H9 (cell line): Measurements from ENCODE around the gene TBC1D1. TPM values are rescaled to one million over a fixed set of nuclear protein-coding genes. Genes with fewer than 3 reads are reported as not detected.

Source experiments
- DNase-seq: peaks from one replicate; pipeline ENCODE4 v3.0.0-alpha.2; 2017
- H2AFZ ChIP-seq: one replicate; pipeline ENCODE4 v1.6.1; 2013; ENCODE audit warnings: mild to moderate bottlenecking, low read length, control low read depth, moderate library complexity
- H2AK5ac ChIP-seq: 2 replicates; pipeline ENCODE4 v1.6.1; 2013; ENCODE audit warnings: low read length, control low read depth, mixed read lengths; ENCODE audit not compliant: insufficient read length
- H2BK120ac ChIP-seq: one replicate; pipeline ENCODE4 v1.6.1; 2013; ENCODE audit warnings: low read depth, mild to moderate bottlenecking, low read length, control low read depth, inconsistent platforms; ENCODE audit not compliant: poor library complexity, severe bottlenecking
- H2BK12ac ChIP-seq: 2 replicates; pipeline ENCODE4 v1.6.1; 2013; ENCODE audit warnings: low read length, control low read depth, mixed read lengths, low read depth; ENCODE audit not compliant: insufficient read length
- H2BK15ac ChIP-seq: 2 replicates; pipeline ENCODE4 v1.6.1; 2013; ENCODE audit warnings: low read depth, low read length, control low read depth
- H2BK20ac ChIP-seq: one replicate; pipeline ENCODE4 v1.6.1; 2013; ENCODE audit warnings: low read depth, mild to moderate bottlenecking, low read length, control low read depth, inconsistent platforms; ENCODE audit not compliant: poor library complexity, severe bottlenecking
- H2BK5ac ChIP-seq: 2 replicates; pipeline ENCODE4 v1.6.1; 2013; ENCODE audit warnings: low read length, control low read depth, mixed read lengths; ENCODE audit not compliant: insufficient read length
- H3K14ac ChIP-seq: 2 replicates; pipeline ENCODE4 v1.6.1; 2013; ENCODE audit warnings: low read length, control low read depth; ENCODE audit not compliant: insufficient read depth
- H3K18ac ChIP-seq: 2 replicates; pipeline ENCODE4 v1.6.1; 2013; ENCODE audit warnings: low read depth, mild to moderate bottlenecking, mixed read lengths, low read length, control low read depth; ENCODE audit not compliant: insufficient read length
- H3K23ac ChIP-seq: 2 replicates; pipeline ENCODE4 v1.6.1; 2013; ENCODE audit warnings: low read length, control low read depth, mixed read lengths, low read depth; ENCODE audit not compliant: insufficient read length
- H3K23me2 ChIP-seq: 2 replicates; pipeline ENCODE4 v1.6.1; 2013; ENCODE audit warnings: low read depth, mild to moderate bottlenecking, mixed read lengths, low read length, control low read depth; ENCODE audit not compliant: insufficient read length, poor library complexity, severe bottlenecking
- H3K27ac ChIP-seq: 2 replicates; pipeline ENCODE4 v1.5.1; 2013; ENCODE audit warnings: low read length, control low read depth, mixed read lengths, low read depth; ENCODE audit not compliant: insufficient read length
- H3K27me3 ChIP-seq: 2 replicates; pipeline ENCODE4 v1.6.1; 2013; ENCODE audit warnings: low read length, control low read depth, inconsistent platforms; ENCODE audit not compliant: insufficient read depth
- H3K4ac ChIP-seq: 2 replicates; pipeline ENCODE4 v1.6.1; 2013; ENCODE audit warnings: low read depth, mild to moderate bottlenecking, control low read depth, inconsistent platforms, low read length, moderate library complexity
- H3K4me1 ChIP-seq: 2 replicates; pipeline ENCODE4 v1.6.1; 2013; ENCODE audit warnings: low read length, control low read depth, inconsistent platforms; ENCODE audit not compliant: insufficient read depth
- H3K4me2 ChIP-seq: 2 replicates; pipeline ENCODE4 v1.6.1; 2013; ENCODE audit warnings: low read length, control low read depth, mixed read lengths; ENCODE audit not compliant: insufficient read length, insufficient read depth
- H3K56ac ChIP-seq: 2 replicates; pipeline ENCODE4 v1.6.1; 2013; ENCODE audit warnings: low read depth, mild to moderate bottlenecking, mixed read lengths, low read length, control low read depth; ENCODE audit not compliant: insufficient read length
- H3K79me1 ChIP-seq: 2 replicates; pipeline ENCODE4 v1.6.1; 2013; ENCODE audit warnings: low read depth, mild to moderate bottlenecking, moderate library complexity, low read length, control low read depth, inconsistent platforms; ENCODE audit not compliant: insufficient read depth, poor library complexity, severe bottlenecking
- H3K79me2 ChIP-seq: 2 replicates; pipeline ENCODE4 v1.6.1; 2013; ENCODE audit warnings: low read length, control low read depth, inconsistent platforms; ENCODE audit not compliant: insufficient read depth
- H3K9ac ChIP-seq: 2 replicates; pipeline ENCODE4 v1.6.1; 2013; ENCODE audit warnings: low read length, control low read depth, mixed read lengths; ENCODE audit not compliant: insufficient read length; ENCODE audit errors: extremely low read depth
- H3K9me3 ChIP-seq: one replicate; pipeline ENCODE4 v1.6.1; 2013; ENCODE audit warnings: low read depth, low read length, inconsistent platforms; ENCODE audit not compliant: control insufficient read depth
- H3T11ph ChIP-seq: one replicate; pipeline ENCODE4 v1.6.1; 2013; ENCODE audit warnings: mild to moderate bottlenecking, low read length, control low read depth, inconsistent platforms
- H4K20me1 ChIP-seq: one replicate; pipeline ENCODE4 v1.6.1; 2013; ENCODE audit not compliant: control insufficient read depth, insufficient read length, insufficient read depth
- H4K5ac ChIP-seq: 2 replicates; pipeline ENCODE4 v1.6.1; 2013; ENCODE audit warnings: low read depth, mild to moderate bottlenecking, mixed read lengths, low read length, control low read depth; ENCODE audit not compliant: insufficient read length
- H4K8ac ChIP-seq: replicated peaks from 2 replicates; pipeline ENCODE4 v1.6.1; 2013; ENCODE audit warnings: low read length, control low read depth, mixed read lengths, low read depth; ENCODE audit not compliant: insufficient read length
- H4K91ac ChIP-seq: 2 replicates; pipeline ENCODE4 v1.6.1; 2013; ENCODE audit warnings: low read depth, mild to moderate bottlenecking, moderate library complexity, mixed read lengths, low read length, control low read depth; ENCODE audit not compliant: insufficient read length
- H3K27ac Mint-ChIP-seq, 3 experiments: 2 replicates in 2 of 3; 3 replicates in 1 of 3; pipeline ENCODE4 v1.8.0; 2020 to 2021; ENCODE audit warnings: mixed read lengths in 3 of 3, mild to moderate bottlenecking in 1 of 3, moderate library complexity in 1 of 3
- H3K27me3 Mint-ChIP-seq: 2 replicates; pipeline ENCODE4 v1.8.0; 2021; ENCODE audit warnings: low read depth, mild to moderate bottlenecking, moderate library complexity, mixed read lengths
- H3K36me3 Mint-ChIP-seq, 3 experiments: 2 replicates in 2 of 3; 3 replicates in 1 of 3; pipeline ENCODE4 v1.8.0; 2020 to 2021; ENCODE audit warnings: low read depth in 3 of 3, mixed read lengths in 3 of 3; ENCODE audit not compliant: insufficient read depth in 1 of 3
- H3K4me1 Mint-ChIP-seq, 2 experiments: 2 replicates each; pipeline ENCODE4 v1.8.0; 2020; ENCODE audit warnings: mixed read lengths in 2 of 2
- H3K4me3 Mint-ChIP-seq, 2 experiments: 2 replicates in 1 of 2; 3 replicates in 1 of 2; pipeline ENCODE4 v1.8.0; 2020 to 2021; ENCODE audit warnings: mild to moderate bottlenecking in 2 of 2, mixed read lengths in 2 of 2, moderate library complexity in 1 of 2
- H3K9me3 Mint-ChIP-seq, 2 experiments: 2 replicates in 1 of 2; 3 replicates in 1 of 2; pipeline ENCODE4 v1.8.0; 2020; ENCODE audit warnings: mild to moderate bottlenecking in 2 of 2, mixed read lengths in 2 of 2, moderate library complexity in 1 of 2
- CTCF ChIP-seq: fragments of 200-600 bp; sonication (generic); conservative IDR thresholded peaks from 3 replicates; pipeline ENCODE4 v1.8.0; 2021; ENCODE audit warnings: antibody characterized with exemption, mild to moderate bottlenecking
- WGBS: extraction: QIAGEN DNeasy Blood & Tissue Kit; methylation state at CpG from one replicate; pipeline ENCODE4 v1.1.7; 2013; ENCODE audit warnings: missing lambda C conversion rate, low lambda C conversion rate, mixed read lengths; ENCODE audit not compliant: insufficient read length; ENCODE audit errors: extremely low coverage; 5-methylcytosine and 5-hydroxymethylcytosine counted together
- total RNA-seq: library from RNA; stranded (reverse); gene quantifications from 2 replicates; pipeline ENCODE4 v1.2.1, GENCODE V29; 2021

TBC1D1 gene
- total RNA-seq, 1 experiment from 2014 or later = 109 TPM

- Mint-ChIP-seq H3K27ac (no peak overlapping the region), H3K9me3 (no peaks in the 10 kb centered on the region), H3K36me3 (no peaks in the 10 kb centered on the region), H3K4me3 (no peak overlapping the region), H3K4me1 (peaks cover 27% of the 10 kb centered on the region in 2 experiments), H3K27me3 (no peaks in the 10 kb centered on the region; the same call in none of the 2 replicates)
- no peak overlapping the region for H2AFZ ChIP-seq
- H2BK5ac ChIP-seq = no peak overlapping the region
- no peak overlapping the region for H4K91ac ChIP-seq
- TF ChIP-seq CTCF = no peak
- no peak overlapping the region for H3K23ac ChIP-seq
- H3K79me2 ChIP-seq = no peaks in the 10 kb centered on the region
- no peak overlapping the region for H2BK20ac ChIP-seq
- no peak overlapping the region for H3K4ac ChIP-seq
- no peaks in the 10 kb centered on the region for H4K20me1 ChIP-seq
- H3K27me3 ChIP-seq = no peaks in the 10 kb centered on the region
- H3K23me2 ChIP-seq = no peaks in the 10 kb centered on the region
- no peaks in the 10 kb centered on the region for H3K9me3 ChIP-seq
- H3K56ac ChIP-seq = no peak overlapping the region
- H4K8ac ChIP-seq = no peak overlapping the region
- no peak overlapping the region for H3K4me2 ChIP-seq
- H3K27ac ChIP-seq = no peak overlapping the region
- DNase-seq = no peak
- WGBS = no CpG with 5 or more reads among the region's 1 CpG
- no peak overlapping the region for H2AK5ac ChIP-seq
- no peak overlapping the region for H2BK15ac ChIP-seq
- no peak overlapping the region for H2BK120ac ChIP-seq
- no peak overlapping the region for H3K9ac ChIP-seq
- H2BK12ac ChIP-seq = no peak overlapping the region
- H3K79me1 ChIP-seq = no peaks in the 10 kb centered on the region
- no peak overlapping the region for H4K5ac ChIP-seq
- H3K4me1 ChIP-seq = no peaks in the 10 kb centered on the region; the same call in 1 of the 2 replicates
- H3K18ac ChIP-seq = no peak overlapping the region
- no peak overlapping the region for H3K14ac ChIP-seq
- no peak overlapping the region for H3T11ph ChIP-seq
Measured at GRCh38 chr4:38157592-38157991, 266.7 kb downstream of the TBC1D1 start.
